Right lobe of liver (tissue), 4 donors: ENCODE results near the gene SCARF2.
"Not testable (repeated sequence)": the region's sequence is repeated elsewhere in the genome, so short reads cannot be mapped to it uniquely, and the experiment has no call there.

Source experiments
- POLR2A ChIP-seq: fragments of 450-650 bp; IDR thresholded peaks from one replicate; pipeline ENCODE4 v1.6.1; 2017; ENCODE audit warnings: antibody characterized with exemption, mild to moderate bottlenecking
- TF ChIP-seq, protein P1 (sequence below), 4 donors: fragments of 200-600 bp in 3 of 4; fragments of 450-650 bp in 1 of 4; IDR thresholded peaks; one replicate each; pipeline versions ENCODE4 v1.5.1 to v1.8.0; 2016 to 2022; ENCODE audit warnings: antibody characterized with exemption in 4 of 4, mild to moderate bottlenecking in 2 of 4
- donor health status: DM: no; HTN: no; CAD: no.
- donor health status: DM: no; HTN: no; CAD: no.
- donor health status: DM: no; HTN: yes; CAD: no.

DNA sequence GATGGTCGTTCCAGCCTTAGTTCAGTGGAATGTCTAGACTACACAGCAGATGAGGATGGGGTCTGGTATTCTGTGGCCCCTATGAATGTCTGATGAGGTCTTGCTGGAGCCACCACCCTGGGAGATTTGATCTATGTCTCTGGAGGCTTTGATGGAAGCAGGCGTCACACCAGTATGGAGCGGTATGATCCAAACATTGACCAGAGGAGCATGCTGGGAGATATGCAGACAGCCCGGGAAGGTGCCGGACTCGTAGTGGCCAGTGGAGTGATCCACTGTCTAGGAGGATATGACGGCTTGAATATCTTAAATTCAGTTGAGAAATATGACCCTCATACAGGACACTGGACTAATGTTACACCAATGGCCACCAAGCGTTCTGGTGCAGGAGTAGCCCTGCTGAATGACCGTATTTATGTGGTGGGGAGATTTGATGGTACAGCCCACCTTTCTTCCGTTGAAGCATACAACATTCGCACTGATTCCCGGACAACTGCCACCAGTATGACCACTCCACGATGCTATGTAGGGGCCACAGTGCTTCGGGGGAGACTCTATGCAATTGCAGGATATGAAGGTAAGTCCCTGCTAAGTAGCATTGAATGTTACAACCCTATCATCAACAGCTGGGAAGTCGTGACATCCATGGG is 13.6 kb upstream of the SCARF2 start:
- TF ChIP-seq, protein P1, sequence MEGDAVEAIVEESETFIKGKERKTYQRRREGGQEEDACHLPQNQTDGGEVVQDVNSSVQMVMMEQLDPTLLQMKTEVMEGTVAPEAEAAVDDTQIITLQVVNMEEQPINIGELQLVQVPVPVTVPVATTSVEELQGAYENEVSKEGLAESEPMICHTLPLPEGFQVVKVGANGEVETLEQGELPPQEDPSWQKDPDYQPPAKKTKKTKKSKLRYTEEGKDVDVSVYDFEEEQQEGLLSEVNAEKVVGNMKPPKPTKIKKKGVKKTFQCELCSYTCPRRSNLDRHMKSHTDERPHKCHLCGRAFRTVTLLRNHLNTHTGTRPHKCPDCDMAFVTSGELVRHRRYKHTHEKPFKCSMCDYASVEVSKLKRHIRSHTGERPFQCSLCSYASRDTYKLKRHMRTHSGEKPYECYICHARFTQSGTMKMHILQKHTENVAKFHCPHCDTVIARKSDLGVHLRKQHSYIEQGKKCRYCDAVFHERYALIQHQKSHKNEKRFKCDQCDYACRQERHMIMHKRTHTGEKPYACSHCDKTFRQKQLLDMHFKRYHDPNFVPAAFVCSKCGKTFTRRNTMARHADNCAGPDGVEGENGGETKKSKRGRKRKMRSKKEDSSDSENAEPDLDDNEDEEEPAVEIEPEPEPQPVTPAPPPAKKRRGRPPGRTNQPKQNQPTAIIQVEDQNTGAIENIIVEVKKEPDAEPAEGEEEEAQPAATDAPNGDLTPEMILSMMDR (IDR thresholded peaks at IDR 0.05): not testable (repeated sequence)
- not testable (repeated sequence) for TF ChIP-seq POLR2A
